ENCODE measurements around the gene C10orf53. TPM values are rescaled to one million over a fixed set of nuclear protein-coding genes. Genes with fewer than 3 reads are reported as not detected.
A peak's percentile ranks its signal among the peaks of the same experiment; 100 is the strongest.

Gene C10orf53
- total RNA-seq, 1 experiment from 2014 or later: not detected

- BruUV-seq (replicated peaks): no TSS peak
These were observed 13.3 kb upstream of the C10orf53 start for GRCh38 chr10:49666054-49666615.

GRCh38 chr10:49666685-49667084, 12.8 kb upstream of the C10orf53 start:
- no peaks in the 10 kb centered on the region for H3K36me3 Mint-ChIP-seq (ENCODE audit: insufficient read depth, unreplicated experiment)
- ChIA-PET CTCF (no interaction called here), POLR2A (no interaction called here)
- H3K9me3 Mint-ChIP-seq (ENCODE audit: unreplicated experiment): no peaks in the 10 kb centered on the region
- TF ChIP-seq CTCF (IDR thresholded peaks at IDR 0.05; ENCODE audit: unreplicated experiment): no peak
- H3K27ac Mint-ChIP-seq (ENCODE audit: low read depth, unreplicated experiment): no peak overlapping the region
- peaks cover 15% of the 10 kb centered on the region for H3K27me3 Mint-ChIP-seq (ENCODE audit: insufficient read depth, unreplicated experiment)
- no peaks in the 10 kb centered on the region for H3K4me1 Mint-ChIP-seq (ENCODE audit: insufficient read depth, unreplicated experiment)
- H3K4me3 Mint-ChIP-seq (ENCODE audit: unreplicated experiment): no peak overlapping the region
- no peak for DNase-seq (ENCODE audit: unreplicated experiment)
- no TSS peak for BruUV-seq (replicated peaks)
- intact Hi-C loops (cut with micrococcal nuclease): no loop called here

More at GRCh38 chr10:49666054-49666615, 13.3 kb upstream of the C10orf53 start:
- no peak for TF ChIP-seq CTCF (IDR thresholded peaks at IDR 0.05; ENCODE audit: unreplicated experiment)
- POLR2A ChIA-PET: no interaction called here
- H3K27ac Mint-ChIP-seq (ENCODE audit: low read depth, unreplicated experiment): no peak overlapping the region
- DNase-seq (ENCODE audit: unreplicated experiment): no peak
- no peaks in the 10 kb centered on the region for H3K9me3 Mint-ChIP-seq (ENCODE audit: unreplicated experiment)
- H3K4me3 Mint-ChIP-seq (ENCODE audit: unreplicated experiment): no peak overlapping the region
- CTCF ChIA-PET: no interaction called here
- H3K36me3 Mint-ChIP-seq (ENCODE audit: insufficient read depth, unreplicated experiment): no peaks in the 10 kb centered on the region
- intact Hi-C loops (cut with micrococcal nuclease): no loop called here
- peaks cover 5% of the 10 kb centered on the region for H3K4me1 Mint-ChIP-seq (ENCODE audit: insufficient read depth, unreplicated experiment)
- H3K27me3 Mint-ChIP-seq (ENCODE audit: insufficient read depth, unreplicated experiment): peaks cover 10% of the 10 kb centered on the region

GRCh38 chr10:49667991-49668390, 11.5 kb upstream of the C10orf53 start:
- Mint-ChIP-seq H3K9me3 (ENCODE audit: unreplicated experiment) (no peaks in the 10 kb centered on the region), H3K27me3 (ENCODE audit: insufficient read depth, unreplicated experiment) (peaks cover 28% of the 10 kb centered on the region), H3K4me3 (ENCODE audit: unreplicated experiment) (no peak overlapping the region), H3K36me3 (ENCODE audit: insufficient read depth, unreplicated experiment) (no peaks in the 10 kb centered on the region), H3K27ac (ENCODE audit: low read depth, unreplicated experiment) (no peak overlapping the region), H3K4me1 (ENCODE audit: insufficient read depth, unreplicated experiment) (no peaks in the 10 kb centered on the region)
- POLR2A ChIA-PET: no interaction called here
- DNase-seq (ENCODE audit: unreplicated experiment): peak; percentile 2
- TF ChIP-seq CTCF (IDR thresholded peaks at IDR 0.05; ENCODE audit: unreplicated experiment): no peak
- intact Hi-C loops (cut with micrococcal nuclease): no loop called here
- CTCF ChIA-PET: no interaction called here
- BruUV-seq (replicated peaks): no TSS peak

GRCh38 chr10:49668684-49669083, 10.8 kb upstream of the C10orf53 start:
- Mint-ChIP-seq H3K27me3 (ENCODE audit: insufficient read depth, unreplicated experiment) (peaks cover 35% of the 10 kb centered on the region), H3K9me3 (ENCODE audit: unreplicated experiment) (no peaks in the 10 kb centered on the region), H3K4me1 (ENCODE audit: insufficient read depth, unreplicated experiment) (no peaks in the 10 kb centered on the region), H3K27ac (ENCODE audit: low read depth, unreplicated experiment) (no peak overlapping the region), H3K4me3 (ENCODE audit: unreplicated experiment) (no peak overlapping the region), H3K36me3 (ENCODE audit: insufficient read depth, unreplicated experiment) (no peaks in the 10 kb centered on the region)
- intact Hi-C loops (cut with micrococcal nuclease): no loop called here
- ChIA-PET CTCF (interaction anchor here (0.6 kb wide), 1 partner anchor 18 kb away, joined by 5 read pairs; no protein-coding TSS in a partner anchor), POLR2A (no interaction called here)
- no TSS peak for BruUV-seq (replicated peaks)
- DNase-seq (ENCODE audit: unreplicated experiment): no peak
- no peak for TF ChIP-seq CTCF (IDR thresholded peaks at IDR 0.05; ENCODE audit: unreplicated experiment)

Measured in MCF 10A (cell line).